Calu3 (cell line): ENCODE results near the gene TAS2R42. TPM values are rescaled to one million over a fixed set of nuclear protein-coding genes. Genes with fewer than 3 reads are reported as not detected.

ENCODE experiments used
- BruUV-seq: library from RNA; stranded (reverse); fragments of 400-500 nt; replicated peaks from 2 replicates; lab custom pipeline; 2021; lab: Mats Ljungman, UMichigan
- CTCF ChIA-PET: fragments of 300-600 bp; sonication (Branson Sonifier 250); formaldehyde crosslinking; loops from one replicate; lab custom pipeline; 2022; ENCODE audit warnings: antibody characterized with exemption; lab: Charles Lee
- DNase-seq: peaks from one replicate; pipeline ENCODE4 v3.0.0; 2022
- H3K27ac Mint-ChIP-seq: one replicate; pipeline ENCODE4 v1.8.0; 2022; ENCODE audit warnings: mixed read lengths; ENCODE audit not compliant: unreplicated experiment
- H3K27me3 Mint-ChIP-seq: one replicate; pipeline ENCODE4 v1.8.0; 2022; ENCODE audit warnings: mixed read lengths; ENCODE audit not compliant: unreplicated experiment
- H3K36me3 Mint-ChIP-seq: one replicate; pipeline ENCODE4 v1.8.0; 2022; ENCODE audit warnings: mild to moderate bottlenecking, moderate library complexity, mixed read lengths; ENCODE audit not compliant: insufficient read depth, unreplicated experiment
- H3K4me1 Mint-ChIP-seq: one replicate; pipeline ENCODE4 v1.8.0; 2022; ENCODE audit warnings: mild to moderate bottlenecking, low read depth, mixed read lengths; ENCODE audit not compliant: unreplicated experiment
- H3K4me3 Mint-ChIP-seq: one replicate; pipeline ENCODE4 v1.8.0; 2022; ENCODE audit warnings: mild to moderate bottlenecking, low read depth, moderate library complexity, mixed read lengths; ENCODE audit not compliant: unreplicated experiment
- H3K9me3 Mint-ChIP-seq: one replicate; pipeline ENCODE4 v1.8.0; 2022; ENCODE audit warnings: low read depth, mixed read lengths; ENCODE audit not compliant: unreplicated experiment
- intact Hi-C: fragments of 100-400 bp; cut with micrococcal nuclease; formaldehyde crosslinking; loops from one replicate; pipeline ENCODE4 v1.10.0; 2022; ENCODE audit not compliant: unreplicated experiment
- total RNA-seq: library from RNA; stranded (reverse); gene quantifications from 2 replicates; pipeline ENCODE4 v1.2.3, GENCODE V29; 2022
- TF ChIP-seq, protein P1 (sequence below): fragments of 200-600 bp; IDR thresholded peaks from one replicate; pipeline ENCODE4 v1.8.0; 2022; ENCODE audit warnings: antibody characterized with exemption; ENCODE audit not compliant: unreplicated experiment

Gene TAS2R42
- total RNA-seq, 1 experiment from 2014 or later: not detected

DNA sequence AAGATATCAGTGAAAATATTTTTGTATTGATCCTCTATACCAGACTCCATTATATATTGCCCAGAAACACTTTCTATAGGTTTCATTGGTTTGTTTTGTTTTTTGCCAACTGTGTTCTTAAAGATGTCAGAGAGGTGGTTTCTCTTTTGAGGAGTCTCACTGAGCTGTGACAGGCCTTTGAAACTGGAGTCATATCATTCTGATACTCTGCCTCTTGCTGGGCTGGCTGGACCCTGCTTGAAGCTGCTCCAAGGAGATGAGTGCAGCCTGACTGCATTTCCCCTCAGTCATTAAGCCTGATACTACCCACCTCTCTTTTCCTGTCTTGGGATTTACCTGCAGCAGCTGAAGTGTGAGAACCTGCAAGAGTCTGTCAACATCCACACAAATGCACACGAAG lies 35.9 kb downstream of the TAS2R42 start:
- no TSS peak for BruUV-seq
- intact Hi-C loops: no loop called here
- CTCF ChIA-PET: interaction anchor here (0.7 kb wide), 1 partner anchor 149 kb away, joined by 3 read pairs; no protein-coding TSS in a partner anchor
- Mint-ChIP-seq H3K9me3 (no peaks in the 10 kb centered on the region), H3K4me1 (no peaks in the 10 kb centered on the region), H3K36me3 (peaks cover 6% of the 10 kb centered on the region), H3K4me3 (no peak overlapping the region), H3K27ac (no peak overlapping the region), H3K27me3 (no peaks in the 10 kb centered on the region)
- DNase-seq: no peak
- TF ChIP-seq, protein P1, sequence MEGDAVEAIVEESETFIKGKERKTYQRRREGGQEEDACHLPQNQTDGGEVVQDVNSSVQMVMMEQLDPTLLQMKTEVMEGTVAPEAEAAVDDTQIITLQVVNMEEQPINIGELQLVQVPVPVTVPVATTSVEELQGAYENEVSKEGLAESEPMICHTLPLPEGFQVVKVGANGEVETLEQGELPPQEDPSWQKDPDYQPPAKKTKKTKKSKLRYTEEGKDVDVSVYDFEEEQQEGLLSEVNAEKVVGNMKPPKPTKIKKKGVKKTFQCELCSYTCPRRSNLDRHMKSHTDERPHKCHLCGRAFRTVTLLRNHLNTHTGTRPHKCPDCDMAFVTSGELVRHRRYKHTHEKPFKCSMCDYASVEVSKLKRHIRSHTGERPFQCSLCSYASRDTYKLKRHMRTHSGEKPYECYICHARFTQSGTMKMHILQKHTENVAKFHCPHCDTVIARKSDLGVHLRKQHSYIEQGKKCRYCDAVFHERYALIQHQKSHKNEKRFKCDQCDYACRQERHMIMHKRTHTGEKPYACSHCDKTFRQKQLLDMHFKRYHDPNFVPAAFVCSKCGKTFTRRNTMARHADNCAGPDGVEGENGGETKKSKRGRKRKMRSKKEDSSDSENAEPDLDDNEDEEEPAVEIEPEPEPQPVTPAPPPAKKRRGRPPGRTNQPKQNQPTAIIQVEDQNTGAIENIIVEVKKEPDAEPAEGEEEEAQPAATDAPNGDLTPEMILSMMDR: no peak

- no peak overlapping the region for H3K4me3 Mint-ChIP-seq
- intact Hi-C loops: no loop called here
- peaks cover 9% of the 10 kb centered on the region for H3K36me3 Mint-ChIP-seq
- H3K4me1 Mint-ChIP-seq: no peaks in the 10 kb centered on the region
- no peaks in the 10 kb centered on the region for H3K27me3 Mint-ChIP-seq
- TF ChIP-seq, protein P1: no peak
- peaks cover 4% of the 10 kb centered on the region for H3K9me3 Mint-ChIP-seq
- DNase-seq: no peak
- CTCF ChIA-PET: no interaction called here
- no TSS peak for BruUV-seq
- no peak overlapping the region for H3K27ac Mint-ChIP-seq
These were observed 39.3 kb downstream of the TAS2R42 start for GRCh38 chr12:11147420-11147819.

GRCh38 chr12:11144297-11144696 lies 42.4 kb downstream of the TAS2R42 start:
- peaks cover 4% of the 10 kb centered on the region for H3K36me3 Mint-ChIP-seq
- intact Hi-C loops: no loop called here
- BruUV-seq: no TSS peak
- H3K4me1 Mint-ChIP-seq: no peaks in the 10 kb centered on the region
- TF ChIP-seq, protein P1: no peak
- no peak overlapping the region for H3K27ac Mint-ChIP-seq
- no peaks in the 10 kb centered on the region for H3K27me3 Mint-ChIP-seq
- CTCF ChIA-PET: no interaction called here
- no peak for DNase-seq
- no peak overlapping the region for H3K4me3 Mint-ChIP-seq
- H3K9me3 Mint-ChIP-seq: peaks cover 4% of the 10 kb centered on the region

GRCh38 chr12:11143352-11143751 lies 43.4 kb downstream of the TAS2R42 start:
- no peak for DNase-seq
- peaks cover 4% of the 10 kb centered on the region for H3K36me3 Mint-ChIP-seq
- H3K4me1 Mint-ChIP-seq: no peaks in the 10 kb centered on the region
- intact Hi-C loops: no loop called here
- TF ChIP-seq, protein P1: no peak
- H3K27me3 Mint-ChIP-seq: no peaks in the 10 kb centered on the region
- peaks cover 4% of the 10 kb centered on the region for H3K9me3 Mint-ChIP-seq
- H3K27ac Mint-ChIP-seq: no peak overlapping the region
- CTCF ChIA-PET: no interaction called here
- BruUV-seq: no TSS peak
- H3K4me3 Mint-ChIP-seq: no peak overlapping the region
